Upper lobe of left lung (tissue), 6 donors: Measurements from ENCODE around the gene DSCAM. TPM values are rescaled to one million over a fixed set of nuclear protein-coding genes. Genes with fewer than 3 reads are reported as not detected.

Experiments
- ATAC-seq, 2 donors: fragments of 200-7000 bp; cut with Tn5 transposase; one replicate each; pipeline ENCODE4 v1.9.1; 2022; ENCODE audit warnings: mild to moderate bottlenecking in 2 of 2, moderate library complexity in 2 of 2; ENCODE audit not compliant: low FRiP score in 2 of 2
- DNase-seq, 2 donors: peaks; one replicate each; pipeline ENCODE4 v3.0.0-alpha.2; 2019 to 2020
- H3K27ac ChIP-seq, 4 donors: fragments of 200-600 bp; sonication (generic); one replicate each; pipeline ENCODE4 v1.5.1; 2016 to 2019
- H3K27me3 ChIP-seq, 4 donors: fragments of 200-600 bp; sonication (generic); one replicate each; pipeline ENCODE4 v1.5.1; 2017 to 2019
- H3K36me3 ChIP-seq, 4 donors: fragments of 200-600 bp; sonication (generic); one replicate each; pipeline ENCODE4 v1.5.1; 2016 to 2019
- H3K4me1 ChIP-seq, 4 donors: fragments of 200-600 bp; sonication (generic); one replicate each; pipeline ENCODE4 v1.5.1; 2018 to 2019
- H3K4me3 ChIP-seq, 4 donors: fragments of 200-600 bp; sonication (generic); one replicate each; pipeline ENCODE4 v1.5.1; 2017 to 2019; ENCODE audit warnings: mild to moderate bottlenecking in 2 of 4, moderate library complexity in 1 of 4
- H3K9me3 ChIP-seq, 4 donors: fragments of 200-600 bp; sonication (generic); one replicate each; pipeline ENCODE4 v1.5.1; 2018 to 2019
- CTCF ChIP-seq, 6 experiments: fragments of 450-650 bp in 4 of 6; fragments of 200-600 bp in 2 of 6; sonication (generic) in 2 of 6; IDR thresholded peaks; one replicate each; pipeline ENCODE4 v1.5.1; 2016 to 2019; ENCODE audit warnings: antibody characterized with exemption in 6 of 6
- EP300 ChIP-seq, 4 donors: sonication (generic); formaldehyde crosslinking; IDR thresholded peaks; one replicate each; pipeline ENCODE4 v1.5.1; 2017; ENCODE audit warnings: antibody characterized with exemption in 4 of 4, control low read depth in 2 of 4
- POLR2A ChIP-seq, 4 donors: fragments of 450-650 bp; IDR thresholded peaks; one replicate each; pipeline ENCODE4 v1.5.1; 2016 to 2017; ENCODE audit warnings: antibody characterized with exemption in 4 of 4, mild to moderate bottlenecking in 2 of 4
- POLR2AphosphoS5 ChIP-seq, 2 donors: sonication (generic); formaldehyde crosslinking; IDR thresholded peaks; one replicate each; pipeline ENCODE4 v1.5.1; 2017; ENCODE audit warnings: antibody characterized with exemption in 2 of 2
- WGBS, 2 donors: methylation state at CpG; one replicate each; pipeline ENCODE4 v1.1.5; 2017 to 2018; 5-methylcytosine and 5-hydroxymethylcytosine counted together
- total RNA-seq, 6 donors: library from RNA; depleted of rRNA in 4 of 6; stranded (reverse); fragments of >200 nt in 4 of 6; gene quantifications; one replicate each; pipeline versions ENCODE4 v1.1.0 to v1.2.1, GENCODE V29; 2016 to 2021
- donor health status: DM: no; HTN: no; CAD: no; lungs with moderate emphysema.
- donor health status: DM: no; HTN: yes; CAD: no; lungs with severe emphysema.

DSCAM gene
- total RNA-seq, 6 donors from 2014 or later = under 0.01 to 0.61 (median 0.26) TPM; not detected in 1

- no peak overlapping the region for H3K4me3 ChIP-seq
- no peaks in the 10 kb centered on the region for H3K36me3 ChIP-seq
- no peaks in the 10 kb centered on the region for H3K9me3 ChIP-seq
- no peak overlapping the region for H3K27ac ChIP-seq
- no peaks in the 10 kb centered on the region for H3K4me1 ChIP-seq
- DNase-seq (no peak), ATAC-seq (no peak)
- TF ChIP-seq CTCF (IDR thresholded peaks at IDR 0.05) (no peak), POLR2AphosphoS5 (IDR thresholded peaks at IDR 0.05) (no peak), EP300 (IDR thresholded peaks at IDR 0.05) (no peak), POLR2A (IDR thresholded peaks at IDR 0.05) (no peak)
- H3K27me3 ChIP-seq = no peaks in the 10 kb centered on the region
- 48 to 56% methylated on average over 2 of the region's 2 CpGs for WGBS, 2 donors
These were observed 34.8 kb upstream of the DSCAM start for GRCh38 chr21:40881767-40882166.

- ATAC-seq (no peak), DNase-seq (no peak)
- no peak overlapping the region for H3K27ac ChIP-seq
- H3K4me3 ChIP-seq = no peak overlapping the region
- 93 to 100% methylated on average over 1 of the region's 1 CpG for WGBS, 2 donors
- no peak for TF ChIP-seq POLR2AphosphoS5 (IDR thresholded peaks at IDR 0.05)
- no peak for TF ChIP-seq EP300 (IDR thresholded peaks at IDR 0.05)
- no peak for TF ChIP-seq POLR2A (IDR thresholded peaks at IDR 0.05)
- TF ChIP-seq CTCF (IDR thresholded peaks at IDR 0.05) = no peak
- no peaks in the 10 kb centered on the region for H3K4me1 ChIP-seq
- no peaks in the 10 kb centered on the region for H3K27me3 ChIP-seq
- H3K36me3 ChIP-seq = no peaks in the 10 kb centered on the region
- no peaks in the 10 kb centered on the region for H3K9me3 ChIP-seq
These were observed 24.1 kb upstream of the DSCAM start for GRCh38 chr21:40871099-40871498.

GRCh38 chr21:40863839-40864238, 16.9 kb upstream of the DSCAM start:
- 46 to 67% methylated on average over 4 of the region's 4 CpGs for WGBS, 2 donors
- TF ChIP-seq EP300 (IDR thresholded peaks at IDR 0.05) (peak in 1 of 4 donors; percentile 13), POLR2A (IDR thresholded peaks at IDR 0.05) (no peak), POLR2AphosphoS5 (IDR thresholded peaks at IDR 0.05) (peak in 1 of 2 donors; percentile 34)
- H3K9me3 ChIP-seq = no peaks in the 10 kb centered on the region
- no peak overlapping the region for H3K27ac ChIP-seq
- H3K36me3 ChIP-seq = no peaks in the 10 kb centered on the region
- DNase-seq (peak in 1 of 2 donors; percentile 75), ATAC-seq (peak; percentile 40 to 86)
- no peak overlapping the region for H3K4me3 ChIP-seq
- H3K27me3 ChIP-seq = no peaks in the 10 kb centered on the region
- peaks cover 0 to 6% (median 0%) of the 10 kb centered on the region in 4 donors for H3K4me1 ChIP-seq

GRCh38 chr21:40858517-40858916, 11.6 kb upstream of the DSCAM start:
- Histone ChIP-seq H3K27me3 (no peaks in the 10 kb centered on the region), H3K9me3 (peaks cover 0 to 6% (median 0%) of the 10 kb centered on the region in 4 donors), H3K4me1 (no peaks in the 10 kb centered on the region), H3K27ac (no peak overlapping the region), H3K4me3 (no peak overlapping the region), H3K36me3 (no peaks in the 10 kb centered on the region)
- ATAC-seq (no peak), DNase-seq (no peak)
- TF ChIP-seq CTCF (IDR thresholded peaks at IDR 0.05) = no peak
- TF ChIP-seq EP300 (IDR thresholded peaks at IDR 0.05) = no peak
- no peak for TF ChIP-seq POLR2A (IDR thresholded peaks at IDR 0.05)
- no peak for TF ChIP-seq POLR2AphosphoS5 (IDR thresholded peaks at IDR 0.05)

- peak in 1 of 2 donors; percentile 9 for ATAC-seq
- no peak overlapping the region for H3K4me3 ChIP-seq
- peak in 1 of 2 donors; percentile 52 for DNase-seq
- H3K27me3 ChIP-seq = no peaks in the 10 kb centered on the region
- TF ChIP-seq POLR2AphosphoS5 (IDR thresholded peaks at IDR 0.05) = no peak
- no peaks in the 10 kb centered on the region for H3K36me3 ChIP-seq
- peaks cover 0 to 6% (median 0%) of the 10 kb centered on the region in 4 donors for H3K9me3 ChIP-seq
- WGBS, 2 donors = 54 to 57% methylated on average over 14 to 24 of the region's 24 CpGs
- no peaks in the 10 kb centered on the region for H3K4me1 ChIP-seq
- no peak overlapping the region for H3K27ac ChIP-seq
These were observed 7.2 kb upstream of the DSCAM start for GRCh38 chr21:40853956-40854688.

GRCh38 chr21:40852563-40852962, 5.6 kb upstream of the DSCAM start:
- TF ChIP-seq EP300 (IDR thresholded peaks at IDR 0.05) (no peak), POLR2A (IDR thresholded peaks at IDR 0.05) (no peak), CTCF (IDR thresholded peaks at IDR 0.05) (no peak), POLR2AphosphoS5 (IDR thresholded peaks at IDR 0.05) (no peak)
- WGBS, 2 donors = 75 to 86% methylated on average over 4 to 5 of the region's 5 CpGs
- Histone ChIP-seq H3K36me3 (no peaks in the 10 kb centered on the region), H3K27ac (no peak overlapping the region), H3K4me1 (no peaks in the 10 kb centered on the region), H3K4me3 (no peak overlapping the region), H3K9me3 (peaks cover 0 to 3% (median 0%) of the 10 kb centered on the region in 4 donors), H3K27me3 (no peaks in the 10 kb centered on the region)
- DNase-seq (no peak), ATAC-seq (peak in 1 of 2 donors; percentile 6)
